Measurements from ENCODE around the gene PTPRN.

DNA sequence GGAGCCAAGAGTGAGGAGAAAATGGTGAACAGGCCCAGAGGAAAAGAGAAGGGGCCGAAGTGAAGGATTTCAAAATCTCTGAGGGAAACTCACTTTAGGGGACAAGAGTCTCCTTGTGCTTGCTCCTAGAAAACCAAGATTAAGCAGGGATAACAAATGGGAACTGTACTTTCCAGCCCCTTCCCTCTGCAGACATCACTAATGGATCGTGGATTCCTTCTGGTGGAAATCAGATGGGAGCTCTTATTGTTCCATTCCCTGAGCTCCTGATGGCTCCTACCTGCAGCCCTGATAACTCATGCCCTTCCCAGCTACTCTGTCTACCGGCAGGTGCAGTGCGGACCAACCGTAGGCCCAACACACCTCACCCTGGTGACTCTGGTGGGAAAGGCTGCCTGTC, 43.9 kb upstream of the PTPRN start:
- TF ChIP-seq, protein P1, sequence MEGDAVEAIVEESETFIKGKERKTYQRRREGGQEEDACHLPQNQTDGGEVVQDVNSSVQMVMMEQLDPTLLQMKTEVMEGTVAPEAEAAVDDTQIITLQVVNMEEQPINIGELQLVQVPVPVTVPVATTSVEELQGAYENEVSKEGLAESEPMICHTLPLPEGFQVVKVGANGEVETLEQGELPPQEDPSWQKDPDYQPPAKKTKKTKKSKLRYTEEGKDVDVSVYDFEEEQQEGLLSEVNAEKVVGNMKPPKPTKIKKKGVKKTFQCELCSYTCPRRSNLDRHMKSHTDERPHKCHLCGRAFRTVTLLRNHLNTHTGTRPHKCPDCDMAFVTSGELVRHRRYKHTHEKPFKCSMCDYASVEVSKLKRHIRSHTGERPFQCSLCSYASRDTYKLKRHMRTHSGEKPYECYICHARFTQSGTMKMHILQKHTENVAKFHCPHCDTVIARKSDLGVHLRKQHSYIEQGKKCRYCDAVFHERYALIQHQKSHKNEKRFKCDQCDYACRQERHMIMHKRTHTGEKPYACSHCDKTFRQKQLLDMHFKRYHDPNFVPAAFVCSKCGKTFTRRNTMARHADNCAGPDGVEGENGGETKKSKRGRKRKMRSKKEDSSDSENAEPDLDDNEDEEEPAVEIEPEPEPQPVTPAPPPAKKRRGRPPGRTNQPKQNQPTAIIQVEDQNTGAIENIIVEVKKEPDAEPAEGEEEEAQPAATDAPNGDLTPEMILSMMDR (IDR thresholded peaks at IDR 0.05 in 4 of 5, conservative IDR thresholded peaks at IDR 0.05 in 1 of 5), result no peak
- no peak for TF ChIP-seq POLR2A (IDR thresholded peaks at IDR 0.05)

Data from gastrocnemius medialis (tissue), 4 donors.